GM21360 (cell line): ENCODE measurements around the gene SAXO2.
"Not testable (repeated sequence)": the region's sequence is repeated elsewhere in the genome, so short reads cannot be mapped to it uniquely, and the experiment has no call there.

Experiments
- ATAC-seq: cut with Tn5 transposase; IDR thresholded peaks from one replicate; pipeline ENCODE4 v1.9.1; 2021; ENCODE audit warnings: mild to moderate bottlenecking, moderate library complexity; ENCODE audit not compliant: unreplicated experiment

SAXO2 gene

GRCh38 chr15:82284381-82284780, 21.8 kb downstream of the SAXO2 start:
- not testable (repeated sequence) for ATAC-seq

GRCh38 chr15:82286475-82286874, 23.9 kb downstream of the SAXO2 start:
- ATAC-seq: peak; percentile 77

GRCh38 chr15:82288202-82288601, 25.6 kb downstream of the SAXO2 start:
- not testable (repeated sequence) for ATAC-seq

GRCh38 chr15:82292271-82292670, 29.7 kb downstream of the SAXO2 start:
- ATAC-seq: no peak

- ATAC-seq: no peak
Measured at GRCh38 chr15:82294061-82294690, 31.6 kb downstream of the SAXO2 start.

- ATAC-seq: no peak
Measured at GRCh38 chr15:82297546-82297945, 34.9 kb downstream of the SAXO2 start.

- ATAC-seq: no peak
Measured at GRCh38 chr15:82298032-82298431, 35.4 kb downstream of the SAXO2 start.

- ATAC-seq: no peak
Measured at GRCh38 chr15:82298520-82298919, 35.9 kb downstream of the SAXO2 start.

GRCh38 chr15:82299511-82299914, 36.9 kb downstream of the SAXO2 start:
- not testable (repeated sequence) for ATAC-seq

GRCh38 chr15:82300326-82300725, 37.7 kb downstream of the SAXO2 start:
- not testable (repeated sequence) for ATAC-seq

- ATAC-seq: no peak
Measured at GRCh38 chr15:82300883-82301282, 38.3 kb downstream of the SAXO2 start.

GRCh38 chr15:82301296-82302016, 38.8 kb downstream of the SAXO2 start:
- no peak for ATAC-seq

GRCh38 chr15:82303956-82304777, 41.5 kb downstream of the SAXO2 start:
- ATAC-seq: no peak

GRCh38 chr15:82304778-82305090, 42.1 kb downstream of the SAXO2 start:
- ATAC-seq: no peak

- no peak for ATAC-seq
Measured at GRCh38 chr15:82305621-82306048, 43.0 kb downstream of the SAXO2 start.

GRCh38 chr15:82306791-82307713, 44.4 kb downstream of the SAXO2 start:
- no peak for ATAC-seq

- ATAC-seq: no peak
Measured at GRCh38 chr15:82307714-82308081, 45.1 kb downstream of the SAXO2 start.

GRCh38 chr15:82309802-82310201, 47.2 kb downstream of the SAXO2 start:
- ATAC-seq: no peak

- ATAC-seq: not testable (repeated sequence)
Measured at GRCh38 chr15:82311321-82311720, 48.7 kb downstream of the SAXO2 start.

GRCh38 chr15:82312586-82313349, 50.1 kb downstream of the SAXO2 start:
- no peak for ATAC-seq
